HL-60 (cell line): ENCODE data around the gene CIC.

ENCODE experiments used
- DNase-seq, 2 experiments: peaks; one replicate each; pipeline ENCODE4 v3.0.0-alpha.2; 2010 to 2020; ENCODE audit warnings: low read depth in 1 of 2, low spot score in 1 of 2
- H3K27ac ChIP-seq: fragments of 250-450 bp; sonication (Bioruptor Pico); replicated peaks from 2 replicates; pipeline ENCODE4 v1.5.1; 2020; ENCODE audit warnings: mild to moderate bottlenecking, moderate library complexity
- H3K27me3 ChIP-seq: fragments of 250-450 bp; sonication (Bioruptor Pico); 2 replicates; pipeline ENCODE4 v1.5.1; 2021; ENCODE audit warnings: mild to moderate bottlenecking, moderate library complexity; ENCODE audit not compliant: insufficient read depth, poor library complexity, severe bottlenecking
- H3K4me3 ChIP-seq: replicated peaks from 2 replicates; pipeline ENCODE4 v1.5.1; 2011; ENCODE audit warnings: mild to moderate bottlenecking, control low read depth, low read length; ENCODE audit not compliant: insufficient read depth
- GABPA ChIP-seq: IDR thresholded peaks from 2 replicates; pipeline ENCODE4 v1.6.1; 2012; ENCODE audit warnings: low read depth
- POLR2AphosphoS5 ChIP-seq: IDR thresholded peaks from 2 replicates; pipeline ENCODE4 v1.6.1; 2012; ENCODE audit warnings: low read depth
- SPI1 ChIP-seq: IDR thresholded peaks from 2 replicates; pipeline ENCODE4 v1.6.1; 2012; ENCODE audit warnings: low read depth, mild to moderate bottlenecking, borderline replicate concordance
- TF ChIP-seq, protein P1 (sequence below): IDR thresholded peaks from 2 replicates; pipeline ENCODE4 v1.6.1; 2012; ENCODE audit warnings: low read depth; ENCODE audit not compliant: insufficient replicate concordance
- TF ChIP-seq, protein P2 (sequence below): IDR thresholded peaks from one replicate; pipeline ENCODE4 v1.5.1; 2011; ENCODE audit warnings: low read length, control low read depth, inconsistent platforms; ENCODE audit not compliant: insufficient read depth

CIC gene

DNA sequence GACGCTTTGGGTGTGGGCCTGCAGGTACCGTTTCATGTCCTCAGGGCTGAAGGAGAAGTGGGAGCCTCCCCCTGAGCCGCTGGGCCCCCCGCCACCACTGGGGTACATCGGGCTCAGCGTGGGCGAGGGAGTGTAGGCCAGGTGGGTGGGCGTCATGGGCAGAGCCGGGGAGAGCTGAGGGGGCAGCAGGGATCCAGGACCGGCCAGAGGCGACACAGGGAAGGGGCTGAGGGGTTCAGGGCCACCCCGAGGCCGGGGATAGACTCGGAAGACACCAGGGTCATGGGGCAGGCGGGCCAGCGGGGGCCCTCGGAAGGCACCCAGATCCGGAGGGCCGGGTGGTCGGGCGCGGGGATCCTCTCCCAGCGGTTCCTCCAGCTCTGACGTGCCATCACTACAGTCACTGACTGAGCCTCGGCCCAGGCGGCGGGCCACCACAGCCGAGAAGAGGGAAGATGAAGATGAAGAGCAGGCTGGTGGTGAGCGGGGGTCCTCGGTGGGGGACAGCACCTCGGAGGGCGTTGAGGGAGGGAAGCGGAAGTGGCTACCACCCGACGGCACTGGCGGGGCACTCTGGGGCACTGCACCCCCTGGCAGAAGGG, 19.8 kb upstream of the CIC start:
- TF ChIP-seq GABPA: no peak
- TF ChIP-seq, protein P1, sequence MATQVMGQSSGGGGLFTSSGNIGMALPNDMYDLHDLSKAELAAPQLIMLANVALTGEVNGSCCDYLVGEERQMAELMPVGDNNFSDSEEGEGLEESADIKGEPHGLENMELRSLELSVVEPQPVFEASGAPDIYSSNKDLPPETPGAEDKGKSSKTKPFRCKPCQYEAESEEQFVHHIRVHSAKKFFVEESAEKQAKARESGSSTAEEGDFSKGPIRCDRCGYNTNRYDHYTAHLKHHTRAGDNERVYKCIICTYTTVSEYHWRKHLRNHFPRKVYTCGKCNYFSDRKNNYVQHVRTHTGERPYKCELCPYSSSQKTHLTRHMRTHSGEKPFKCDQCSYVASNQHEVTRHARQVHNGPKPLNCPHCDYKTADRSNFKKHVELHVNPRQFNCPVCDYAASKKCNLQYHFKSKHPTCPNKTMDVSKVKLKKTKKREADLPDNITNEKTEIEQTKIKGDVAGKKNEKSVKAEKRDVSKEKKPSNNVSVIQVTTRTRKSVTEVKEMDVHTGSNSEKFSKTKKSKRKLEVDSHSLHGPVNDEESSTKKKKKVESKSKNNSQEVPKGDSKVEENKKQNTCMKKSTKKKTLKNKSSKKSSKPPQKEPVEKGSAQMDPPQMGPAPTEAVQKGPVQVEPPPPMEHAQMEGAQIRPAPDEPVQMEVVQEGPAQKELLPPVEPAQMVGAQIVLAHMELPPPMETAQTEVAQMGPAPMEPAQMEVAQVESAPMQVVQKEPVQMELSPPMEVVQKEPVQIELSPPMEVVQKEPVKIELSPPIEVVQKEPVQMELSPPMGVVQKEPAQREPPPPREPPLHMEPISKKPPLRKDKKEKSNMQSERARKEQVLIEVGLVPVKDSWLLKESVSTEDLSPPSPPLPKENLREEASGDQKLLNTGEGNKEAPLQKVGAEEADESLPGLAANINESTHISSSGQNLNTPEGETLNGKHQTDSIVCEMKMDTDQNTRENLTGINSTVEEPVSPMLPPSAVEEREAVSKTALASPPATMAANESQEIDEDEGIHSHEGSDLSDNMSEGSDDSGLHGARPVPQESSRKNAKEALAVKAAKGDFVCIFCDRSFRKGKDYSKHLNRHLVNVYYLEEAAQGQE: no peak
- TF ChIP-seq, protein P2, sequence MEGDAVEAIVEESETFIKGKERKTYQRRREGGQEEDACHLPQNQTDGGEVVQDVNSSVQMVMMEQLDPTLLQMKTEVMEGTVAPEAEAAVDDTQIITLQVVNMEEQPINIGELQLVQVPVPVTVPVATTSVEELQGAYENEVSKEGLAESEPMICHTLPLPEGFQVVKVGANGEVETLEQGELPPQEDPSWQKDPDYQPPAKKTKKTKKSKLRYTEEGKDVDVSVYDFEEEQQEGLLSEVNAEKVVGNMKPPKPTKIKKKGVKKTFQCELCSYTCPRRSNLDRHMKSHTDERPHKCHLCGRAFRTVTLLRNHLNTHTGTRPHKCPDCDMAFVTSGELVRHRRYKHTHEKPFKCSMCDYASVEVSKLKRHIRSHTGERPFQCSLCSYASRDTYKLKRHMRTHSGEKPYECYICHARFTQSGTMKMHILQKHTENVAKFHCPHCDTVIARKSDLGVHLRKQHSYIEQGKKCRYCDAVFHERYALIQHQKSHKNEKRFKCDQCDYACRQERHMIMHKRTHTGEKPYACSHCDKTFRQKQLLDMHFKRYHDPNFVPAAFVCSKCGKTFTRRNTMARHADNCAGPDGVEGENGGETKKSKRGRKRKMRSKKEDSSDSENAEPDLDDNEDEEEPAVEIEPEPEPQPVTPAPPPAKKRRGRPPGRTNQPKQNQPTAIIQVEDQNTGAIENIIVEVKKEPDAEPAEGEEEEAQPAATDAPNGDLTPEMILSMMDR: no peak
- TF ChIP-seq SPI1: no peak
- TF ChIP-seq POLR2AphosphoS5: no peak; the same call in 1 of the 2 replicates
- Histone ChIP-seq H3K27me3 (no peaks in the 10 kb centered on the region), H3K4me3 (no peak overlapping the region), H3K27ac (no peak overlapping the region)
- DNase-seq: no peak

DNA sequence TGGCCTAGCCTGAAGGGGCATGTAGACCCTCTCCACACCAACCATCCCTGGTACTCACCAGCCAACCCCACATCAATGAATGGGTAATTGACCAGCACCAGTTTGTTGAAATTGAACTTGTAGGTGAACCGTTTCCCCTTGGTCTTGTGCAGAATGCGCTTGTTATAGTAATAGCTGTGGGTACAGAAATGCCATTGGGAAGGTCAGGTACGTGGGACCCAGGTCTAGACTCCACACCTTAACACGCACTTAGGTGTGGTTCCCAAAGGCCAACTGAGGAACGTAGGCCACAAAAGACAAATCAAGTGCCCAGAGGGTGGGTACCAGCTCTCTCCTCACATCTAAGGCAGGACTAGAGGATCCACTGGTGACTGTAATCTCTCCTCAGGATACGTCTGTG, 19.3 kb upstream of the CIC start:
- no peaks in the 10 kb centered on the region for H3K27me3 ChIP-seq
- no peak overlapping the region for H3K4me3 ChIP-seq
- no peak overlapping the region for H3K27ac ChIP-seq
- TF ChIP-seq, protein P2: no peak
- TF ChIP-seq SPI1 (no peak), GABPA (no peak), POLR2AphosphoS5 (no peak)
- TF ChIP-seq, protein P1: no peak
- DNase-seq: no peak

DNA sequence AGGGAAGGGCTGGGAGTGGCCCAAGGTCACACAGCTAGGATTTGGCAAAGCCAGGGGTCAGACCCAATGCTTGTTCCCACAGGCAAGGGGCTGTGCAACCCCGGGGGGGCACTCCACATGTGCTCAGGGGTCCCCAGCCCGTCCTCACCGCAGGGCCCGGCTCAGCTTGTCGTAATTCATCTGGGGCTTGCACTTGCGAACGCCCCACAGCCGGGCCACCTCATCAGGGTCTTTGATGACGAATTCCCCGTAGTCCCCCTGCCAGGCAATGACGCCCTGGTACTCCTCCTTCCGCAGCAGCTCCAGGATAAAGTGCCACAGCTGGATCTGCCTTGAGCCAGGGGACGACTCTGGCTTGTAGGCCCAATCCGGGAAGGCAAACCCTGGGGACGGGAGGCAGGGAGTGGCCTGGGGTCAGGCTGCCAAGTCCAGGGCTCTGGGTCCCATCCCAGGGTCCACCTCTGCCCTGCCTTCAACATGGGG, 18.8 kb upstream of the CIC start:
- DNase-seq: no peak
- H3K27ac ChIP-seq: peak overlapping the region; percentile 20
- H3K4me3 ChIP-seq: no peak overlapping the region
- no peaks in the 10 kb centered on the region for H3K27me3 ChIP-seq
- TF ChIP-seq, protein P1: no peak
- no peak for TF ChIP-seq SPI1
